ENCODE data around the gene ZCCHC7. TPM values are rescaled to one million over a fixed set of nuclear protein-coding genes. Genes with fewer than 3 reads are reported as not detected.

The ZCCHC7 gene
- total and polyA plus RNA-seq, 2 experiments from 2014 or later: 15.3 to 19.4 TPM

DNA sequence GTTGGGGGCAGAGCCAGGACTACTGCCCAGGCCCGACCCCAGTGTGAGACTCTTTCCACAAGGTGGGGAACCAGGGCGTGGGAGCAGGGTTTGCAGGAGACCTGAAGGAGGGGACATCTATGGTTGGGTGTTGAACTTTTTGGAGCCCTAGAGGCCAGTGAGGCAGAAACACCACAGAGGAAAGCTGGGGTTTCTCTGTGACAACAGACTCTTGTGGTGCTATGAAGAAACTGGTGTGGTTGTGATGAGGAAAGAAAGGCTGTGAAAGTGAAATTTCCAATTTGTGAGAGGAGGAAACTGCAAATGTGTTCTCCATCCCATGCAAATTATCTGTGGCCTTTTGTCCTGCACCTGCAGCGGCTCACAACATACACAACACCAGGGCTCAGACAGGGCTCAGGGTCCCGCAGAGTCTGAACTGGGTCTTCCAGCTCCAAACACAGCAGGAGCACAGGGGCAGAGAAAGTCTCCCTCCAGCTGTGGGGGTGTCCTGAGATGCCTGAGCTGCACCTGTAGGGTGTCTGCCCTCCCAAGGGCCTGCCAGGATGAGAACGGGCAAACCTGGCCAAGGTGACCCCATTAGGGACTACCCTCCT lies 250.7 kb downstream of the ZCCHC7 start:
- H3K9ac ChIP-seq: no peak overlapping the region
- no peaks in the 10 kb centered on the region for H4K20me1 ChIP-seq (ENCODE audit: insufficient read depth)
- no peaks in the 10 kb centered on the region for H3K79me2 ChIP-seq (ENCODE audit: insufficient read depth)
- H3K4me1 ChIP-seq (ENCODE audit: insufficient read depth): no peaks in the 10 kb centered on the region
- no peak for DNase-seq
- no peak overlapping the region for H3K4me2 ChIP-seq (ENCODE audit: unreplicated experiment)
- no peak overlapping the region for H3K27ac ChIP-seq
- H3K9me2 ChIP-seq (ENCODE audit: insufficient read depth): no peaks in the 10 kb centered on the region
- no peaks in the 10 kb centered on the region; the same call in 1 of the 2 replicates for H3K27me3 ChIP-seq (replicated peaks; ENCODE audit: insufficient read depth)
- TF ChIP-seq EZH2phosphoT487 (IDR thresholded peaks at IDR 0.05; ENCODE audit: insufficient read depth, low read depth) (no peak), EZH2 (IDR thresholded peaks at IDR 0.05; ENCODE audit: insufficient read depth, poor library complexity, severe bottlenecking) (no peak)
- no peaks in the 10 kb centered on the region for H3F3A ChIP-seq (ENCODE audit: insufficient read depth)
- H3K9me3 ChIP-seq (ENCODE audit: low read depth): no peaks in the 10 kb centered on the region
- H3K36me3 ChIP-seq (ENCODE audit: low read depth): no peaks in the 10 kb centered on the region
- no peak overlapping the region for H3K4me3 ChIP-seq
- H2AFZ ChIP-seq: no peak overlapping the region
- in situ Hi-C loops (cut with MboI): no loop called here
- 69% methylated on average over 5 of the region's 5 CpGs for WGBS, 2 experiments (ENCODE audit: low coverage in 1 of 2, low lambda C conversion rate in 2 of 2, missing lambda C conversion rate in 2 of 2)

DNA sequence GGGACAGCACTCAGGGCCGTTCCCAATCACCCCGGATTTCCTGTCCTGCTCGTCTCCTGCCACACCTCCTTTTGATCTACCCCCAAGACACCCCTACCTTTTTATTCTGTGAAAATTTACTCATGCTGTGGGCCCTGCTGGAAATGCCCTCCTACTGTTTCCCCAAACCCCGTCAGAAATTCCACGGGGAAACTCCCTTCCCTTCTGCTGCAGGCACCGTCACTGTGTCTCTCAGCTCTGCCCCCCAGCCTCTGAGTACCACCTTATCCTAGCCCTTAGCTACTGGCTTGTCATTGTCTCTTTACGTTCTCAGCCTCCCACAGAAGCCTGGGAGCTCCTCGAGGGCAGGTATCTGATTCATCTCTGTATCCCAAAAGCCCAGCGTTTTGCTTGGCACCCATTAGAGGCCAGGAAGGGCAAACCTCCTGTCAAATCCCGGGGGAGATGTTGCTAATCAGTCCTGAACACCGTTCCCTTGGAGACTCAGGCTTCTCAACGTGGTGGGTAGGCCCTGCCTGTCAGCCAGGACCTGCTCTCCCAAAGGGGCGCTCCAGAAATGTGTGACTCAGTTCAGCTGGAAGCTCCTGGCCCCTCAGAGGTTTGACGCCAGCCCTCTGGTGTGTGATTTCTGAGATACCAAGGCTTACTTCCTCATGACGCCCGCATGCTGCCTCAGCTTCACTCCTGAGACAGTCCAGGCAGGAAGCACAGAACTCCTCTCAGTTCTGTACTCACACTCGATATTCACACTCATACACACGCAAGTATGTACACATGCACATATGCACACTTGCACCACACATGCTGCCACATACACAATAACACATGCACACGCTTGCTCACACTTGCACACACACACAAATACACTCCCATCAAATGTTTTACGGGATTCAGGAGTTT lies 251.4 kb downstream of the ZCCHC7 start:
- H3K9me3 ChIP-seq (ENCODE audit: low read depth): no peaks in the 10 kb centered on the region
- no peaks in the 10 kb centered on the region for H3F3A ChIP-seq (ENCODE audit: insufficient read depth)
- WGBS, 2 experiments (ENCODE audit: low coverage in 1 of 2, low lambda C conversion rate in 2 of 2, missing lambda C conversion rate in 2 of 2): 35 to 38% methylated on average over 20 of the region's 20 CpGs
- peak; percentile 47 for DNase-seq
- no peaks in the 10 kb centered on the region for H4K20me1 ChIP-seq (ENCODE audit: insufficient read depth)
- no peaks in the 10 kb centered on the region for H3K9me2 ChIP-seq (ENCODE audit: insufficient read depth)
- H3K27ac ChIP-seq: no peak overlapping the region
- no peak overlapping the region for H3K4me3 ChIP-seq
- no peak overlapping the region for H2AFZ ChIP-seq
- no peak overlapping the region for H3K9ac ChIP-seq
- H3K4me2 ChIP-seq (ENCODE audit: unreplicated experiment): no peak overlapping the region
- no peaks in the 10 kb centered on the region for H3K36me3 ChIP-seq (ENCODE audit: low read depth)
- in situ Hi-C loops (cut with MboI): no loop called here
- no peak for TF ChIP-seq EZH2phosphoT487 (IDR thresholded peaks at IDR 0.05; ENCODE audit: insufficient read depth, low read depth)
- no peak for TF ChIP-seq EZH2 (IDR thresholded peaks at IDR 0.05; ENCODE audit: insufficient read depth, poor library complexity, severe bottlenecking)
- no peaks in the 10 kb centered on the region for H3K4me1 ChIP-seq (ENCODE audit: insufficient read depth)
- H3K79me2 ChIP-seq (ENCODE audit: insufficient read depth): no peaks in the 10 kb centered on the region
- peaks cover 3% of the 10 kb centered on the region; the same call in 1 of the 2 replicates for H3K27me3 ChIP-seq (replicated peaks; ENCODE audit: insufficient read depth)

DNA sequence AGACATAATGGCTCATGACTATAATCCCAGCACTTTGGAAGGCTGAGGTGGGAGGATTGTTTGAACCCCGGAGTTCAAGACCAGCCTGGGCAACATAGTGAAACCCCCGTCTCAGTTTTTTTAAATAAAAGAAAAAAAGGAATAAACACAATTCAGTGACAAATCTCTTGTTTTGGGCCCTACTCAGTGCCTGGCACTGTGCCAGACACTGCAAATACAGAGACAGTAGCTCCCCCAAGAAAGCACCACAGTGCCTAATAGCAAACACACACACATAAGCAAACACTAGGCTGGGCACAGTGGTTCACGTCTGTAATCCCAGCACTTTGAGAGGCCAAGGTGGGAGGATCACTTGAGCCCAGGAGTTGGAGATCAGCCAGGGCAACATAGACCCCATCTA lies 252.5 kb downstream of the ZCCHC7 start:
- 78 to 83% methylated on average over 3 of the region's 3 CpGs for WGBS, 2 experiments (ENCODE audit: low coverage in 1 of 2, low lambda C conversion rate in 2 of 2, missing lambda C conversion rate in 2 of 2)
- Histone ChIP-seq H3K9ac (no peak overlapping the region), H3K36me3 (ENCODE audit: low read depth) (no peaks in the 10 kb centered on the region), H3K4me2 (ENCODE audit: unreplicated experiment) (no peak overlapping the region), H3K79me2 (ENCODE audit: insufficient read depth) (no peaks in the 10 kb centered on the region), H3K4me1 (ENCODE audit: insufficient read depth) (no peaks in the 10 kb centered on the region), H3K9me2 (ENCODE audit: insufficient read depth) (no peaks in the 10 kb centered on the region), H3K4me3 (no peak overlapping the region), H3K27ac (no peak overlapping the region), H2AFZ (no peak overlapping the region), H3K27me3 (replicated peaks; ENCODE audit: insufficient read depth) (peaks cover 4% of the 10 kb centered on the region), H3K9me3 (ENCODE audit: low read depth) (no peaks in the 10 kb centered on the region), H3F3A (ENCODE audit: insufficient read depth) (no peaks in the 10 kb centered on the region), H4K20me1 (ENCODE audit: insufficient read depth) (no peaks in the 10 kb centered on the region)
- DNase-seq: no peak
- in situ Hi-C loops (cut with MboI): no loop called here
- TF ChIP-seq EZH2 (IDR thresholded peaks at IDR 0.05; ENCODE audit: insufficient read depth, poor library complexity, severe bottlenecking) (no peak), EZH2phosphoT487 (IDR thresholded peaks at IDR 0.05; ENCODE audit: insufficient read depth, low read depth) (no peak)

DNA sequence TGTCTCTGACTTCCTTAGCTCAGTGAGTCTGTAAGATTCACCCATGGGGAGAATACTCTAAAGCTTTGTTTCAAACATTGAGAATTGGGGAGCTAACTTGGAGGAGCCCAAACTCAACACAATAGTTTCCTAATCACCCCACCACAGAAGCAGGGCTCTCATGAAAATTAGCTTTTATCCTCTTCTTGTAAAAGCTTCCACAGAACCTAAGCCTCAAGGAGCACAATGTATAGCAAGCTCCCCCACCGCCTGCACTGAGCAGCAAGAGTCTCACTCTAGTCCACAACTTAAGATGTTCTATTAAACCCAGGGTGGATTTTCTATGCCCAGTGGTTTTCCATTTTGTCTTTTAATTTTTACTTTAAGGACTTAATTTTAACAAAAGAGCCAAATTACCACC lies 253.2 kb downstream of the ZCCHC7 start:
- Histone ChIP-seq H3K27ac (no peak overlapping the region), H3K9ac (no peak overlapping the region), H4K20me1 (ENCODE audit: insufficient read depth) (no peaks in the 10 kb centered on the region), H3K9me2 (ENCODE audit: insufficient read depth) (no peaks in the 10 kb centered on the region), H3F3A (ENCODE audit: insufficient read depth) (no peaks in the 10 kb centered on the region), H3K36me3 (ENCODE audit: low read depth) (no peaks in the 10 kb centered on the region), H3K4me1 (ENCODE audit: insufficient read depth) (no peaks in the 10 kb centered on the region), H3K4me3 (no peak overlapping the region), H3K9me3 (ENCODE audit: low read depth) (no peaks in the 10 kb centered on the region), H3K27me3 (replicated peaks; ENCODE audit: insufficient read depth) (peaks cover 11% of the 10 kb centered on the region), H3K4me2 (ENCODE audit: unreplicated experiment) (no peak overlapping the region), H3K79me2 (ENCODE audit: insufficient read depth) (no peaks in the 10 kb centered on the region), H2AFZ (no peak overlapping the region)
- TF ChIP-seq EZH2phosphoT487 (IDR thresholded peaks at IDR 0.05; ENCODE audit: insufficient read depth, low read depth) (no peak), EZH2 (IDR thresholded peaks at IDR 0.05; ENCODE audit: insufficient read depth, poor library complexity, severe bottlenecking) (no peak)
- 76 to 84% methylated on average over 1 of the region's 1 CpG for WGBS, 2 experiments (ENCODE audit: low coverage in 1 of 2, low lambda C conversion rate in 2 of 2, missing lambda C conversion rate in 2 of 2)
- no peak for DNase-seq
- in situ Hi-C loops (cut with MboI): no loop called here

Measured in GM23248 (cell line).